Measurements from ENCODE around the gene PRLR. TPM values are rescaled to one million over a fixed set of nuclear protein-coding genes. Genes with fewer than 3 reads are reported as not detected.

Gene PRLR
- total and polyA plus RNA-seq, 2 of the 8 experiments (the other 6 are each of a cell fraction or from before 2014, with no cell fraction given): 0.53 to 2.5 TPM

- H3K9ac ChIP-seq (replicated peaks in 1 of 4; ENCODE audit: extremely low read depth in 1 of 4, low read depth in 3 of 4, low read length in 3 of 4): no peak overlapping the region
- H2BK12ac ChIP-seq (ENCODE audit: low read depth, low read length): no peak overlapping the region
- H4K20me1 ChIP-seq (replicated peaks in 1 of 2; ENCODE audit: control insufficient read depth in 1 of 2, insufficient read depth in 2 of 2, low read length in 2 of 2): no peaks in the 10 kb centered on the region
- 95% methylated on average over 3 of the region's 3 CpGs; no CpG with 5 or more reads in 1 of the 2 experiments for WGBS, 2 experiments (ENCODE audit: extremely low coverage in 1 of 2, insufficient coverage in 1 of 2, insufficient read length in 1 of 2, insufficient replicate concordance in 2 of 2, low coverage in 1 of 2, low lambda C conversion rate in 2 of 2, missing lambda C conversion rate in 1 of 2)
- H3K36me3 ChIP-seq (ENCODE audit: control insufficient read depth in 2 of 4, insufficient read depth in 4 of 4, low read length in 3 of 4): no peaks in the 10 kb centered on the region
- DNase-seq (ENCODE audit: low read depth in 1 of 2, low spot score in 2 of 2): no peak
- no peak for FAIRE-seq
- no peak overlapping the region for H2BK15ac ChIP-seq (ENCODE audit: low read length)
- H4K5ac ChIP-seq (ENCODE audit: insufficient read length, low read depth, low read length): no peak overlapping the region
- no peak overlapping the region for H3K18ac ChIP-seq (ENCODE audit: extremely low read depth, low read length)
- no peak overlapping the region for H2BK120ac ChIP-seq (replicated peaks; ENCODE audit: low read depth, low read length)
- H4K91ac ChIP-seq (replicated peaks; ENCODE audit: insufficient read length, low read length): no peak overlapping the region
- POLR2A ChIA-PET (ENCODE audit: partially characterized antibody): no interaction called here
- no peak overlapping the region for H3K56ac ChIP-seq (replicated peaks; ENCODE audit: insufficient read length, low read depth, low read length)
- no peaks in the 10 kb centered on the region for H3K27me3 ChIP-seq (replicated peaks in 1 of 4; ENCODE audit: control insufficient read depth in 3 of 4, extremely low read depth in 1 of 4, insufficient read depth in 3 of 4, low read length in 3 of 4)
- no peak overlapping the region for H3K4me3 ChIP-seq (ENCODE audit: extremely low read depth in 1 of 4, insufficient read depth in 2 of 4, low read depth in 3 of 4, low read length in 4 of 4)
- no peak overlapping the region for H3K14ac ChIP-seq (ENCODE audit: insufficient read length)
- H2AK5ac ChIP-seq (ENCODE audit: low read depth, low read length): no peak overlapping the region
- H3K4me1 ChIP-seq (replicated peaks in 1 of 4; ENCODE audit: control insufficient read depth in 3 of 4, insufficient read depth in 4 of 4, low read length in 3 of 4): peaks cover 0 to 3% (median 0%) of the 10 kb centered on the region in 4 experiments; a peak in 1 of 7 replicates
- no peaks in the 10 kb centered on the region for H3K23me2 ChIP-seq (ENCODE audit: low read depth, low read length)
- no peak overlapping the region for H3K23ac ChIP-seq (ENCODE audit: insufficient read length)
- H3K79me2 ChIP-seq (ENCODE audit: control insufficient read depth in 1 of 2, insufficient read depth in 2 of 2, low read length in 2 of 2): no peaks in the 10 kb centered on the region
- no peak overlapping the region for H3K4me2 ChIP-seq (ENCODE audit: insufficient read depth in 1 of 2, low read depth in 2 of 2, low read length in 2 of 2)
- no peaks in the 10 kb centered on the region for H3K9me3 ChIP-seq (ENCODE audit: insufficient read depth in 2 of 2, low read depth in 1 of 2, low read length in 1 of 2)
- no peak overlapping the region for H3K27ac ChIP-seq (ENCODE audit: low read depth, low read length)
- no peak overlapping the region for H4K8ac ChIP-seq (ENCODE audit: extremely low read depth, insufficient read depth, low read length)
- no peak overlapping the region for H2BK5ac ChIP-seq (ENCODE audit: low read depth, low read length)
- TF ChIP-seq KDM1A (IDR thresholded peaks at IDR 0.05; ENCODE audit: borderline replicate concordance, low read length) (no peak), CEBPB (IDR thresholded peaks at IDR 0.05; ENCODE audit: low read depth, low read length) (no peak)
- H2BK20ac ChIP-seq (ENCODE audit: low read length): no peak overlapping the region
- H3K79me1 ChIP-seq (ENCODE audit: low read depth, low read length): no peaks in the 10 kb centered on the region
- H3K4ac ChIP-seq (replicated peaks; ENCODE audit: insufficient read length, low read depth, low read length): no peak overlapping the region
- no peak overlapping the region for H2AFZ ChIP-seq (ENCODE audit: low read length)
- CTCF ChIA-PET (ENCODE audit: partially characterized antibody): interaction anchor here (1.0 to 1.6 kb wide), 2 partner anchors 88 to 103 kb away, joined by 3 read pairs; no protein-coding TSS in a partner anchor
Observed at GRCh38 chr5:35094948-35095347, 135.3 kb downstream of the PRLR start.
